Measurements from ENCODE around the gene C6orf132. TPM values are rescaled to one million over a fixed set of nuclear protein-coding genes. Genes with fewer than 3 reads are reported as not detected.

Gene C6orf132
- total and polyA plus RNA-seq, 2 of the 8 experiments (the other 6 are each of a cell fraction or from before 2014, with no cell fraction given): 31.5 to 64.0 TPM

DNA sequence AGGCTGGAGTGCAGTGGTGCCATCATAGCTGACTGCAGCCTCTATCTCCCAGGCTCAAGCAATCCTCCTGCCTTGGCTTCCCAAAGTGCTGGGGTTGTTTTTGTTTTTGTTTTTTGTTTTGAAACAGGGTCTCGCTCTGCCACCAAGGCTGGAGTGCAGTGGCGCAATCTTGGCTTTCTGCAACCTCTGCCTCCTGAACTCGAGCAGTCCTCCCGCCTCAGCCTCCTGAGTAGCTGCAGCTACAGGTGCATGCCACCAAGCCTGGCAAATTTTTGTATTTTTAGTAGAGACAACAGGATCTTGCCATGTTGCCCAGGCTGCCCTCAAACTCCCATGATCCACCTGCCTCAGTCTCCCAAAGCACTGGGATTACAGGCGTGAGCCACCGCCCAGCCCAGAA lies 4.2 kb downstream of the C6orf132 start:
- Histone ChIP-seq H2BK120ac (replicated peaks; ENCODE audit: low read depth, low read length) (no peak overlapping the region), H2BK12ac (ENCODE audit: low read depth, low read length) (0 out of 2 replicates have a peak overlapping the region, but pooled peaks have one; percentile 71), H4K20me1 (replicated peaks in 1 of 2; ENCODE audit: control insufficient read depth in 1 of 2, insufficient read depth in 2 of 2, low read length in 2 of 2) (peaks cover 15 to 25% of the 10 kb centered on the region in 2 experiments), H2AK5ac (ENCODE audit: low read depth, low read length) (peak overlapping the region; percentile 0; the same call in 1 of the 2 replicates), H3K4me2 (ENCODE audit: insufficient read depth in 1 of 2, low read depth in 2 of 2, low read length in 2 of 2) (peak overlapping the region; percentile 58 to 84; a peak in 2 of 4 replicates), H2BK5ac (ENCODE audit: low read depth, low read length) (peak overlapping the region; percentile 86), H3K23ac (ENCODE audit: insufficient read length) (no peak overlapping the region), H3K36me3 (ENCODE audit: control insufficient read depth in 2 of 4, insufficient read depth in 4 of 4, low read length in 3 of 4) (peaks cover 0 to 4% (median 3%) of the 10 kb centered on the region in 4 experiments; a peak in 4 of 8 replicates), H3K9ac (replicated peaks in 1 of 4; ENCODE audit: extremely low read depth in 1 of 4, low read depth in 3 of 4, low read length in 3 of 4) (no peak overlapping the region), H2AFZ (ENCODE audit: low read length) (no peak overlapping the region), H2BK15ac (ENCODE audit: low read length) (no peak overlapping the region), H3K79me2 (ENCODE audit: control insufficient read depth in 1 of 2, insufficient read depth in 2 of 2, low read length in 2 of 2) (peaks cover 12 to 63% of the 10 kb centered on the region in 2 experiments), H3K27ac (ENCODE audit: low read depth, low read length) (peak overlapping the region; percentile 55; the same call in 1 of the 2 replicates), H3K27me3 (replicated peaks in 1 of 4; ENCODE audit: control insufficient read depth in 3 of 4, extremely low read depth in 1 of 4, insufficient read depth in 3 of 4, low read length in 3 of 4) (no peaks in the 10 kb centered on the region), H3K4ac (replicated peaks; ENCODE audit: insufficient read length, low read depth, low read length) (no peak overlapping the region), H3K9me3 (ENCODE audit: insufficient read depth in 2 of 2, low read depth in 1 of 2, low read length in 1 of 2) (no peaks in the 10 kb centered on the region), H3K4me1 (replicated peaks in 1 of 4; ENCODE audit: control insufficient read depth in 3 of 4, insufficient read depth in 4 of 4, low read length in 3 of 4) (peaks cover 25 to 63% (median 46%) of the 10 kb centered on the region in 4 experiments), H4K5ac (ENCODE audit: insufficient read length, low read depth, low read length) (no peak overlapping the region), H3K4me3 (ENCODE audit: extremely low read depth in 1 of 4, insufficient read depth in 2 of 4, low read depth in 3 of 4, low read length in 4 of 4) (no peak overlapping the region), H3K79me1 (ENCODE audit: low read depth, low read length) (peaks cover 8% of the 10 kb centered on the region), H4K91ac (replicated peaks; ENCODE audit: insufficient read length, low read length) (no peak overlapping the region), H4K8ac (ENCODE audit: extremely low read depth, insufficient read depth, low read length) (no peak overlapping the region), H2BK20ac (ENCODE audit: low read length) (peak overlapping the region; percentile 94), H3K23me2 (ENCODE audit: low read depth, low read length) (peaks cover 10% of the 10 kb centered on the region), H3K14ac (ENCODE audit: insufficient read length) (no peak overlapping the region), H3K18ac (ENCODE audit: extremely low read depth, low read length) (peak overlapping the region; percentile 68; the same call in 1 of the 2 replicates), H3K56ac (replicated peaks; ENCODE audit: insufficient read length, low read depth, low read length) (no peak overlapping the region)
- no peak for TF ChIP-seq SRF (IDR thresholded peaks at IDR 0.05; ENCODE audit: low read depth, low read length)
- TF ChIP-seq, protein P1, sequence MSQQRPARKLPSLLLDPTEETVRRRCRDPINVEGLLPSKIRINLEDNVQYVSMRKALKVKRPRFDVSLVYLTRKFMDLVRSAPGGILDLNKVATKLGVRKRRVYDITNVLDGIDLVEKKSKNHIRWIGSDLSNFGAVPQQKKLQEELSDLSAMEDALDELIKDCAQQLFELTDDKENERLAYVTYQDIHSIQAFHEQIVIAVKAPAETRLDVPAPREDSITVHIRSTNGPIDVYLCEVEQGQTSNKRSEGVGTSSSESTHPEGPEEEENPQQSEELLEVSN (IDR thresholded peaks at IDR 0.05): no peak
- no peak for TF ChIP-seq PHF8 (conservative IDR thresholded peaks at IDR 0.05; ENCODE audit: low read depth, low read length)
- no peak for TF ChIP-seq BRCA1 (IDR thresholded peaks at IDR 0.05; ENCODE audit: low read depth, low read length)
- no peak for TF ChIP-seq TAF1 (IDR thresholded peaks at IDR 0.05; ENCODE audit: low read depth, low read length)
- no peak for TF ChIP-seq HDAC6 (IDR thresholded peaks at IDR 0.05; ENCODE audit: low read depth, low read length)
- TF ChIP-seq, protein P2, sequence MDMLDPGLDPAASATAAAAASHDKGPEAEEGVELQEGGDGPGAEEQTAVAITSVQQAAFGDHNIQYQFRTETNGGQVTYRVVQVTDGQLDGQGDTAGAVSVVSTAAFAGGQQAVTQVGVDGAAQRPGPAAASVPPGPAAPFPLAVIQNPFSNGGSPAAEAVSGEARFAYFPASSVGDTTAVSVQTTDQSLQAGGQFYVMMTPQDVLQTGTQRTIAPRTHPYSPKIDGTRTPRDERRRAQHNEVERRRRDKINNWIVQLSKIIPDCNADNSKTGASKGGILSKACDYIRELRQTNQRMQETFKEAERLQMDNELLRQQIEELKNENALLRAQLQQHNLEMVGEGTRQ (IDR thresholded peaks at IDR 0.05; ENCODE audit: low read length): no peak
- TF ChIP-seq SP4 (IDR thresholded peaks at IDR 0.05; ENCODE audit: low read length): no peak
- TF ChIP-seq CHD1 (IDR thresholded peaks at IDR 0.05; ENCODE audit: low read depth, low read length): no peak
- no peak for TF ChIP-seq SIX5 (IDR thresholded peaks at IDR 0.05; ENCODE audit: low read depth, low read length)
- no peak for TF ChIP-seq POLR2A (IDR thresholded peaks at IDR 0.05; ENCODE audit: control extremely low read depth in 1 of 2, low read depth in 2 of 2, low read length in 2 of 2)
- TF ChIP-seq KDM5A (IDR thresholded peaks at IDR 0.05; ENCODE audit: low read length): no peak
- 78% methylated on average over 6 of the region's 6 CpGs; no CpG with 5 or more reads in 1 of the 2 experiments for WGBS, 2 experiments (ENCODE audit: extremely low coverage in 1 of 2, insufficient coverage in 1 of 2, insufficient read length in 1 of 2, insufficient replicate concordance in 2 of 2, low coverage in 1 of 2, low lambda C conversion rate in 2 of 2, missing lambda C conversion rate in 1 of 2)
- CTCF ChIA-PET (ENCODE audit: partially characterized antibody): interaction anchor here (0.6 to 12.4 kb wide), 11 partner anchors 9 to 76 kb away, joined by 3 to 123 read pairs (median 10); no protein-coding TSS in a partner anchor
- POLR2A ChIA-PET (ENCODE audit: partially characterized antibody): interaction anchor here (0.7 to 9.7 kb wide), 12 partner anchors 10 to 92 kb away, joined by 3 to 109 read pairs (median 7); no protein-coding TSS in a partner anchor
- no peak for DNase-seq (ENCODE audit: low read depth in 1 of 2, low spot score in 2 of 2)
- FAIRE-seq: no peak

Measured in H1 (cell line).